RWPE1 (cell line): Measurements from ENCODE around the gene PEX26.
"Not testable (repeated sequence)": the region's sequence is repeated elsewhere in the genome, so short reads cannot be mapped to it uniquely, and the experiment has no call there.

ENCODE experiments used
- CTCF ChIA-PET: fragments of 350-600 bp; sonication (Branson Sonifier 250); formaldehyde crosslinking; extraction: SDS; loops from one replicate; lab custom pipeline; 2021; lab: Yijun Ruan, JAX
- POLR2A ChIA-PET: fragments of 400-600 bp; formaldehyde crosslinking; extraction: SDS; loops from one replicate; lab custom pipeline; 2020; ENCODE audit warnings: antibody characterized with exemption; ENCODE audit not compliant: low non-redundant PET; lab: Yijun Ruan, JAX
- DNase-seq: peaks from one replicate; pipeline ENCODE4 v3.0.0; 2012; ENCODE audit warnings: low spot score
- H3K27ac ChIP-seq: fragments of 450-650 bp; 2 replicates; pipeline ENCODE4 v1.5.1; 2017
- TF ChIP-seq, protein P1 (sequence below): fragments of 450-650 bp; conservative IDR thresholded peaks from 2 replicates; pipeline ENCODE4 v1.5.1; 2017; ENCODE audit warnings: low read depth, mild to moderate bottlenecking

PEX26 gene

DNA sequence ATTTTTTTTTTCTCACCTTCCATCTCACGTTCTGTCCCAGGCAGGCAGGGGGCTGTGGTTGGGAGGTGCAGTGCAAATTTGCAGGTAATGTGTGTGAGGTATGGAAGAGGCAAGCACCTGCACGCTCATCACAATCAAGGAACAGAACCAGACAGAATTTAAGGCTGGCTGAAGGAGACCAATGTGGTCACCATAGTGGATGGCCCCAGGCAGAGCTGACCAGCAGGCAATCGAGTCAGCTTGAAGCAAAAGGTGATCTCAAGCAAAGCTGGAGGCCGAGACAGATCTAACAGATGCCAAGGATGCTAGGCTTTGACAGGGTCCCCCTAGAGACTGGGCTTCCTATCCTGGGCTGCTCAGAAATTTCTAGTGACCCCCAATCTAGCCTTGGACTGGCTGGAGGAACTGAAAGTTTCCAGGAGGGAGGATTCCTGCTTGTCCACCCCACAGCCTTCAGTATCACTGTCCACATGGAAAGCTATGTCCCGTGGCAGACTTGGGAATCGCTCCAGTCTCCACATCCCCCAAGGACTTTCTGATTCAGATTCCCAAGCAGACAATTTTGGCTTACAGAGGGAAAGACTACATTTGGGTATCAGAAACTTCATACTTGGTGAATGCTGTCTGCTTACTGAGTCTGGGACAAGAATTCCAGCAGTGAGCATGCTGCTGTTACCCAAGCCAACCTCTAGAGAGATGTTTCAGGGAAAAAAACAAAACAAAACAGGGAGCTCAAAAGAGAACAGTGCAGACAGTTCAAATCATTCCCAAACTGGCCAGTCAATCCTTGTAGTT lies 44.4 kb upstream of the PEX26 start:
- TF ChIP-seq, protein P1, sequence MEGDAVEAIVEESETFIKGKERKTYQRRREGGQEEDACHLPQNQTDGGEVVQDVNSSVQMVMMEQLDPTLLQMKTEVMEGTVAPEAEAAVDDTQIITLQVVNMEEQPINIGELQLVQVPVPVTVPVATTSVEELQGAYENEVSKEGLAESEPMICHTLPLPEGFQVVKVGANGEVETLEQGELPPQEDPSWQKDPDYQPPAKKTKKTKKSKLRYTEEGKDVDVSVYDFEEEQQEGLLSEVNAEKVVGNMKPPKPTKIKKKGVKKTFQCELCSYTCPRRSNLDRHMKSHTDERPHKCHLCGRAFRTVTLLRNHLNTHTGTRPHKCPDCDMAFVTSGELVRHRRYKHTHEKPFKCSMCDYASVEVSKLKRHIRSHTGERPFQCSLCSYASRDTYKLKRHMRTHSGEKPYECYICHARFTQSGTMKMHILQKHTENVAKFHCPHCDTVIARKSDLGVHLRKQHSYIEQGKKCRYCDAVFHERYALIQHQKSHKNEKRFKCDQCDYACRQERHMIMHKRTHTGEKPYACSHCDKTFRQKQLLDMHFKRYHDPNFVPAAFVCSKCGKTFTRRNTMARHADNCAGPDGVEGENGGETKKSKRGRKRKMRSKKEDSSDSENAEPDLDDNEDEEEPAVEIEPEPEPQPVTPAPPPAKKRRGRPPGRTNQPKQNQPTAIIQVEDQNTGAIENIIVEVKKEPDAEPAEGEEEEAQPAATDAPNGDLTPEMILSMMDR, result no peak
- peak overlapping the region; percentile 100 for H3K27ac ChIP-seq
- ChIA-PET CTCF (interaction anchor here (0.7 to 1.5 kb wide), 2 partner anchors 43 to 291 kb away, joined by 3 to 5 read pairs; no protein-coding TSS in a partner anchor), POLR2A (no interaction called here)
- DNase-seq, result no peak

DNA sequence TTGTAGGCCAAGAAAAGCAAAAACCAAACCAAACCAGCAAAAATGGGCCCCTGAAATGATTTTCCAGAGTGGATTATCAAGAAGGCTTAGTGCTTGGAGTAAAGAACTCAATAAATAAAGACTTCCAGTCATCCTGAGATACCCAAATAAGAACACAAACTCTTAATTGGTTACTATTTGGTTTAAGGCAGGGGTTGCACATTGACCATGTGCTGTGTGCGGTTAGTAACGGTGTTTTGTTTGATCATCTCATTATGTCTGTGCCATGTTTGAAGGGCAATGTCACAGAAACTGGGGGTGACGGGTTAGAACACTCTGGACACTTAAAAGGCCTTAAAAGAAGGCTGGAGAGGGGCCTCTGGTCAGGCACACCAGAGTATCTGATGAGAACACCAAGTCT lies 43.7 kb upstream of the PEX26 start:
- TF ChIP-seq, protein P1, result no peak
- H3K27ac ChIP-seq, result peak overlapping the region; percentile 85
- POLR2A ChIA-PET, result no interaction called here
- CTCF ChIA-PET, result interaction anchor here (0.7 to 1.5 kb wide), 2 partner anchors 42 to 291 kb away, joined by 3 to 5 read pairs; no protein-coding TSS in a partner anchor
- DNase-seq, result no peak

DNA sequence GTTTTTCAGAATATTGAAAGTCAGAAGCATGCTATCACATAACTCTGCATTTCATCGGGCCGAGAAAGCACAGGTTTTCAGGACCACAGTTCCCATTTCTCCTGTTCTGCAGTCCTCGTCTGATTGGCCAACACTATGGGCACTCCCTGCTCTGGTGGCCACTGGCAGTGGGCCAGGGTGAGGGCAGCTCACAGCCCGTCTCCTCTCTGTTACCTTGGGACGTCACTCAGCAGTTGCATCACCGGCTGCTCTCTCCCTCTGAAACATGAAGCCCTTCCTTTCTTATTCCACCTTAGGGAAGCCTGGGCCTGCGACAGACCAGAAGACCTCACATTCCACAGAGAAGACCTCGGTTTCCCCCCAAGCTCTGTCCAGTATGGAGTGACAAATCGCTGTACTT lies 42.0 kb upstream of the PEX26 start:
- ChIA-PET CTCF (no interaction called here), POLR2A (interaction anchor here (0.5 kb wide), 1 partner anchor 36 kb away, joined by 3 read pairs; no protein-coding TSS in a partner anchor)
- TF ChIP-seq, protein P1, result no peak
- DNase-seq, result peak; percentile 71
- H3K27ac ChIP-seq, result peak overlapping the region; percentile 85

DNA sequence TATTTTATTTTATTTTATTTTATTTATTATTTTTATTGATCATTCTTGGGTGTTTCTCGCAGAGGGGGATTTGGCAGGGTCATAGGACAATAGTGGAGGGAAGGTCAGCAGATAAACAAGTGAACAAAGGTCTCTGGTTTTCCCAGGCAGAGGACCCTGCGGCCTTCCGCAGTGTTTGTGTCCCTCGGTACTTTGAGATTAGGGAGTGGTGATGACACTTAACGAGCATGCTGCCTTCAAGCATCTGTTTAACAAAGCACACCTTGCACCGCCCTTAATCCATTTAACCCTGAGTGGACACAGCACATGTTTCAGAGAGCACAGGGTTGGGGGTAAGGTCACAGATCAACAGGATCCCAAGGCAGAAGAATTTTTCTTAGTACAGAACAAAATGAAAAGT lies 36.9 kb upstream of the PEX26 start:
- CTCF ChIA-PET, DNase-seq, H3K27ac ChIP-seq, POLR2A ChIA-PET: not testable (repeated sequence)

DNA sequence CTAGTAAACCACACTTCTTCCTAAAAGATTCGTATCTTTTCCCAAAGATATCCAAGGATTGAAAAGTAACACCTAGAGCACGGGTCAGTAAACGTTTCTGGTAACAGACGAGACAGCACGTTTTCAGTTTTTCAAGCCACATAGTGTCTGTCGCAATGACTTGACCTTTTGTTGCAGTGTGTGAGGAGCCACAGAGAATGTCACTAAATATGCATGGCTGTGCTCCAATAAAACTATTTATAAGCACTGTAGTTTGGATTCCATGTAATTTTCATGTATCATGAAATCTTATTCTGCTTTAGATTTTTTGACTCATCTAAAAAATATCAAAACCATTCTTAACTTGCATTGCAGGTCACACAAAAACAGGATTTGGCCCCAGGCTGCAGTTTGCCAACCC lies 35.1 kb upstream of the PEX26 start:
- ChIA-PET POLR2A (no interaction called here), CTCF (no interaction called here)
- H3K27ac ChIP-seq, result no peak overlapping the region
- no peak for DNase-seq
- TF ChIP-seq, protein P1, result no peak

DNA sequence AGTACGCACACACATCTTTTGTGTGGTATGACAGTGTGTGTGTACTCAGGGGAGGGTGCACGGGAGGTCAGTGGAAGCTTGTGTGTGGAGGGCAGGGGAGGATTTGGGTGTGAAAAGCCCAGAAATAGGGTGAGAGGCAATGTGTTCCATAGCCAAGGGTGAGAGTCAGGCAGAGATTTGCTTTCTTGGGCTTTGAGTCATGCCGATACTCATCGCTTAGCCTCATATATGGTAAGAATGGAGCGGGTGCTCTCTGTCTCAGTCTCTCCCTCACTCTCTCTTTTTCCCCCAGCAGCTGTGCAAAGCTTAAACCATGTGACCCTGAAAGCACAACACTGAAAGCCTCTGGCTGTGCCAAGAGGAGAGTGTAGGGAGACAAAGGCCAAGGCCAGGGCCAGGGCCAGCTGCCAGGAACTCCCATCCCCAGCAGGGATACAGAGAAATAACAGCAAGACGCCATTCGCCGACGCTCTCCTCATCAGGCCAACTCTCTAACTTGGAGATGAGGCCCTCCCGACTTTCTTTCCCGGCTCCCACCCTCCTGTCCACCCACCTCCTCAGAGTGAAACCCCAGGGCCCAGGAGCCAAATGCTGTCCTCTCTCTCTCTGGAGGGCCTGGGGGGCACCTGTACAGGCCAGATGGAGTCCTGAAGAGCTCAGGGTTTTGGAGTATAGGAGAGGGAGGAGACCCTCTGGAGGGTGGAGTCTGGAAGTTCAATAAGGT lies 33.1 kb upstream of the PEX26 start:
- H3K27ac ChIP-seq, result no peak overlapping the region
- TF ChIP-seq, protein P1, result no peak
- ChIA-PET CTCF (no interaction called here), POLR2A (no interaction called here)
- DNase-seq, result no peak
